ENCODE measurements around the gene DCDC2B.

The DCDC2B gene

GRCh38 chr1:32199717-32200072, 9.2 kb upstream of the DCDC2B start:
- Histone ChIP-seq H3K4me1 (ENCODE audit: control extremely low read depth in 1 of 4, control insufficient read depth in 4 of 4, insufficient read depth in 4 of 4, low read length in 3 of 4) (peaks cover 3 to 48% (median 40%) of the 10 kb centered on the region in 4 experiments), H3K27ac (ENCODE audit: insufficient read depth in 1 of 2, low read depth in 1 of 2, low read length in 2 of 2, poor library complexity in 1 of 2, severe bottlenecking in 2 of 2) (no peak overlapping the region), H3K27me3 (replicated peaks in 2 of 5; ENCODE audit: control insufficient read depth in 4 of 5, insufficient read depth in 5 of 5, low read length in 4 of 5) (no peaks in the 10 kb centered on the region), H3K36me3 (ENCODE audit: control insufficient read depth in 4 of 4, insufficient read depth in 4 of 4, low read length in 3 of 4) (peaks cover 0 to 44% (median 37%) of the 10 kb centered on the region in 4 experiments), H3K9me3 (ENCODE audit: control extremely low read depth in 1 of 5, control insufficient read depth in 4 of 5, insufficient read depth in 2 of 5, low read depth in 1 of 5, low read length in 4 of 5) (no peaks in the 10 kb centered on the region), H3K4me3 (ENCODE audit: control insufficient read depth in 1 of 7, extremely low read depth in 1 of 7, insufficient read depth in 4 of 7, low read depth in 2 of 7, low read length in 6 of 7) (peak overlapping the region in 2 of 7 experiments; percentile 77 to 80)
- CTCF ChIA-PET, result interaction anchor here (1.5 to 8.7 kb wide), 2 partner anchors 12 to 16 kb away, joined by 6 to 48 read pairs; no protein-coding TSS in a partner anchor
- POLR2A ChIA-PET, result no interaction called here
- DNase-seq, result no peak
- WGBS (ENCODE audit: insufficient coverage), result 97% methylated on average over 3 of the region's 6 CpGs

- POLR2A ChIA-PET, result interaction anchor here (0.9 kb wide), 1 partner anchor 13 kb away, joined by 3 read pairs; no protein-coding TSS in a partner anchor
- peak within 1 kb of the TSS; percentile 51 to 67 for H3K27ac ChIP-seq (ENCODE audit: insufficient read depth in 1 of 2, low read depth in 1 of 2, low read length in 2 of 2, poor library complexity in 1 of 2, severe bottlenecking in 2 of 2)
- H3K36me3 ChIP-seq (ENCODE audit: control insufficient read depth in 4 of 4, insufficient read depth in 4 of 4, low read length in 3 of 4), result peaks cover 0 to 36% (median 30%) of the 10 kb centered on the region in 4 experiments
- peak in 2 of 3 donors; percentile 55 to 66 for DNase-seq
- peaks cover 3 to 47% (median 41%) of the 10 kb centered on the region in 4 experiments for H3K4me1 ChIP-seq (ENCODE audit: control extremely low read depth in 1 of 4, control insufficient read depth in 4 of 4, insufficient read depth in 4 of 4, low read length in 3 of 4)
- 1% methylated on average over 24 of the region's 34 CpGs for WGBS (ENCODE audit: insufficient coverage)
- no peaks in the 10 kb centered on the region for H3K9me3 ChIP-seq (ENCODE audit: control extremely low read depth in 1 of 5, control insufficient read depth in 4 of 5, insufficient read depth in 2 of 5, low read depth in 1 of 5, low read length in 4 of 5)
- CTCF ChIA-PET, result interaction anchor here (0.8 to 8.7 kb wide), 7 partner anchors 8 to 100 kb away, joined by 3 to 48 read pairs (median 5); no protein-coding TSS in a partner anchor
- no peaks in the 10 kb centered on the region for H3K27me3 ChIP-seq (replicated peaks in 2 of 5; ENCODE audit: control insufficient read depth in 4 of 5, insufficient read depth in 5 of 5, low read length in 4 of 5)
- peak within 1 kb of the TSS; percentile 44 to 80 (median 67) for H3K4me3 ChIP-seq (ENCODE audit: control insufficient read depth in 1 of 7, extremely low read depth in 1 of 7, insufficient read depth in 4 of 7, low read depth in 2 of 7, low read length in 6 of 7)
Measured at GRCh38 chr1:32200226-32201010, 8.5 kb upstream of the DCDC2B start, which contains the start of gene CCDC28B. TSS of gene CCDC28B (plus strand) at chr1:32200595. CDS start at chr1:32201936, 1,341 bp downstream.

- Histone ChIP-seq H3K36me3 (ENCODE audit: control insufficient read depth in 4 of 4, insufficient read depth in 4 of 4, low read length in 3 of 4) (peaks cover 0 to 29% (median 23%) of the 10 kb centered on the region in 4 experiments), H3K27ac (ENCODE audit: insufficient read depth in 1 of 2, low read depth in 1 of 2, low read length in 2 of 2, poor library complexity in 1 of 2, severe bottlenecking in 2 of 2) (peak overlapping the region; percentile 51 to 67), H3K27me3 (replicated peaks in 2 of 5; ENCODE audit: control insufficient read depth in 4 of 5, insufficient read depth in 5 of 5, low read length in 4 of 5) (no peaks in the 10 kb centered on the region), H3K4me1 (ENCODE audit: control extremely low read depth in 1 of 4, control insufficient read depth in 4 of 4, insufficient read depth in 4 of 4, low read length in 3 of 4) (peaks cover 3 to 48% (median 40%) of the 10 kb centered on the region in 4 experiments), H3K4me3 (ENCODE audit: control insufficient read depth in 1 of 7, extremely low read depth in 1 of 7, insufficient read depth in 4 of 7, low read depth in 2 of 7, low read length in 6 of 7) (peak overlapping the region; percentile 18 to 80 (median 67)), H3K9me3 (ENCODE audit: control extremely low read depth in 1 of 5, control insufficient read depth in 4 of 5, insufficient read depth in 2 of 5, low read depth in 1 of 5, low read length in 4 of 5) (no peaks in the 10 kb centered on the region)
- DNase-seq, result peak; percentile 59 to 88 (median 87)
- CTCF ChIA-PET, result interaction anchor here (0.8 to 8.7 kb wide), 10 partner anchors 9 to 128 kb away, joined by 3 to 48 read pairs (median 3); partner anchors contain the start of genes EIF3I and TMEM234
- POLR2A ChIA-PET, result interaction anchor here (0.9 kb wide), 1 partner anchor 14 kb away, joined by 3 read pairs; no protein-coding TSS in a partner anchor
- 0% methylated on average over 22 of the region's 26 CpGs for WGBS (ENCODE audit: insufficient coverage)
Measured at GRCh38 chr1:32201011-32201855, 7.7 kb upstream of the DCDC2B start.

GRCh38 chr1:32204943-32205361, 3.9 kb upstream of the DCDC2B start:
- ChIA-PET POLR2A (no interaction called here), CTCF (interaction anchor here (1.4 kb wide), 1 partner anchor 8 kb away, joined by 4 read pairs; no protein-coding TSS in a partner anchor)
- Histone ChIP-seq H3K27me3 (replicated peaks in 2 of 5; ENCODE audit: control insufficient read depth in 4 of 5, insufficient read depth in 5 of 5, low read length in 4 of 5) (no peaks in the 10 kb centered on the region), H3K27ac (ENCODE audit: insufficient read depth in 1 of 2, low read depth in 1 of 2, low read length in 2 of 2, poor library complexity in 1 of 2, severe bottlenecking in 2 of 2) (peak overlapping the region; percentile 54 to 78), H3K36me3 (ENCODE audit: control insufficient read depth in 4 of 4, insufficient read depth in 4 of 4, low read length in 3 of 4) (peaks cover 0 to 8% (median 7%) of the 10 kb centered on the region in 4 experiments), H3K4me1 (ENCODE audit: control extremely low read depth in 1 of 4, control insufficient read depth in 4 of 4, insufficient read depth in 4 of 4, low read length in 3 of 4) (peaks cover 3 to 44% (median 41%) of the 10 kb centered on the region in 4 experiments), H3K9me3 (ENCODE audit: control extremely low read depth in 1 of 5, control insufficient read depth in 4 of 5, insufficient read depth in 2 of 5, low read depth in 1 of 5, low read length in 4 of 5) (no peaks in the 10 kb centered on the region), H3K4me3 (ENCODE audit: control insufficient read depth in 1 of 7, extremely low read depth in 1 of 7, insufficient read depth in 4 of 7, low read depth in 2 of 7, low read length in 6 of 7) (peak overlapping the region; percentile 50 to 87 (median 82))
- no peak for DNase-seq
- 71% methylated on average over 19 of the region's 26 CpGs for WGBS (ENCODE audit: insufficient coverage)

GRCh38 chr1:32205401-32206370, 3.2 kb upstream of the DCDC2B start, which contains the start of gene IQCC:
TSS of gene IQCC (plus strand) at chr1:32205671. CDS start at chr1:32205682, 11 bp downstream.
- peak; percentile 81 to 88 (median 87) for DNase-seq
- H3K9me3 ChIP-seq (ENCODE audit: control extremely low read depth in 1 of 5, control insufficient read depth in 4 of 5, insufficient read depth in 2 of 5, low read depth in 1 of 5, low read length in 4 of 5), result no peaks in the 10 kb centered on the region
- CTCF ChIA-PET, result interaction anchor here (1.1 to 3.3 kb wide), 3 partner anchors 7 to 111 kb away, joined by 3 to 22 read pairs (median 4); no protein-coding TSS in a partner anchor
- POLR2A ChIA-PET, result no interaction called here
- peak within 1 kb of the TSS; percentile 54 to 78 for H3K27ac ChIP-seq (ENCODE audit: insufficient read depth in 1 of 2, low read depth in 1 of 2, low read length in 2 of 2, poor library complexity in 1 of 2, severe bottlenecking in 2 of 2)
- WGBS (ENCODE audit: insufficient coverage), result 3% methylated on average over 65 of the region's 77 CpGs
- peak within 1 kb of the TSS; percentile 50 to 87 (median 82) for H3K4me3 ChIP-seq (ENCODE audit: control insufficient read depth in 1 of 7, extremely low read depth in 1 of 7, insufficient read depth in 4 of 7, low read depth in 2 of 7, low read length in 6 of 7)
- no peaks in the 10 kb centered on the region for H3K27me3 ChIP-seq (replicated peaks in 2 of 5; ENCODE audit: control insufficient read depth in 4 of 5, insufficient read depth in 5 of 5, low read length in 4 of 5)
- H3K36me3 ChIP-seq (ENCODE audit: control insufficient read depth in 4 of 4, insufficient read depth in 4 of 4, low read length in 3 of 4), result peaks cover 0 to 8% (median 7%) of the 10 kb centered on the region in 4 experiments
- H3K4me1 ChIP-seq (ENCODE audit: control extremely low read depth in 1 of 4, control insufficient read depth in 4 of 4, insufficient read depth in 4 of 4, low read length in 3 of 4), result peaks cover 3 to 36% (median 33%) of the 10 kb centered on the region in 4 experiments

GRCh38 chr1:32208469-32208868, 420 bp upstream of the DCDC2B start:
- Histone ChIP-seq H3K4me1 (ENCODE audit: control extremely low read depth in 1 of 4, control insufficient read depth in 4 of 4, insufficient read depth in 4 of 4, low read length in 3 of 4) (peaks cover 0 to 16% (median 15%) of the 10 kb centered on the region in 4 experiments), H3K27ac (ENCODE audit: insufficient read depth in 1 of 2, low read depth in 1 of 2, low read length in 2 of 2, poor library complexity in 1 of 2, severe bottlenecking in 2 of 2) (no peak overlapping the region), H3K36me3 (ENCODE audit: control insufficient read depth in 4 of 4, insufficient read depth in 4 of 4, low read length in 3 of 4) (peaks cover 0 to 8% (median 7%) of the 10 kb centered on the region in 4 experiments), H3K27me3 (replicated peaks in 2 of 5; ENCODE audit: control insufficient read depth in 4 of 5, insufficient read depth in 5 of 5, low read length in 4 of 5) (no peaks in the 10 kb centered on the region), H3K4me3 (ENCODE audit: control insufficient read depth in 1 of 7, extremely low read depth in 1 of 7, insufficient read depth in 4 of 7, low read depth in 2 of 7, low read length in 6 of 7) (no peak overlapping the region), H3K9me3 (ENCODE audit: control extremely low read depth in 1 of 5, control insufficient read depth in 4 of 5, insufficient read depth in 2 of 5, low read depth in 1 of 5, low read length in 4 of 5) (no peaks in the 10 kb centered on the region)
- 92% methylated on average over 5 of the region's 6 CpGs for WGBS (ENCODE audit: insufficient coverage)
- CTCF ChIA-PET, result interaction anchor here (1.2 to 3.3 kb wide), 3 partner anchors 8 to 108 kb away, joined by 3 to 22 read pairs (median 3); no protein-coding TSS in a partner anchor
- DNase-seq, result no peak
- POLR2A ChIA-PET, result no interaction called here

Measured in common myeloid progenitor, CD34-positive (primary cell).